ENCODE measurements around the gene TMCC3. TPM values are rescaled to one million over a fixed set of nuclear protein-coding genes. Genes with fewer than 3 reads are reported as not detected.
A peak's percentile ranks its signal among the peaks of the same experiment; 100 is the strongest.

TMCC3 gene
- total and polyA plus RNA-seq, 3 experiments from 2014 or later, result 0.18 to 0.41 (median 0.18) TPM

DNA sequence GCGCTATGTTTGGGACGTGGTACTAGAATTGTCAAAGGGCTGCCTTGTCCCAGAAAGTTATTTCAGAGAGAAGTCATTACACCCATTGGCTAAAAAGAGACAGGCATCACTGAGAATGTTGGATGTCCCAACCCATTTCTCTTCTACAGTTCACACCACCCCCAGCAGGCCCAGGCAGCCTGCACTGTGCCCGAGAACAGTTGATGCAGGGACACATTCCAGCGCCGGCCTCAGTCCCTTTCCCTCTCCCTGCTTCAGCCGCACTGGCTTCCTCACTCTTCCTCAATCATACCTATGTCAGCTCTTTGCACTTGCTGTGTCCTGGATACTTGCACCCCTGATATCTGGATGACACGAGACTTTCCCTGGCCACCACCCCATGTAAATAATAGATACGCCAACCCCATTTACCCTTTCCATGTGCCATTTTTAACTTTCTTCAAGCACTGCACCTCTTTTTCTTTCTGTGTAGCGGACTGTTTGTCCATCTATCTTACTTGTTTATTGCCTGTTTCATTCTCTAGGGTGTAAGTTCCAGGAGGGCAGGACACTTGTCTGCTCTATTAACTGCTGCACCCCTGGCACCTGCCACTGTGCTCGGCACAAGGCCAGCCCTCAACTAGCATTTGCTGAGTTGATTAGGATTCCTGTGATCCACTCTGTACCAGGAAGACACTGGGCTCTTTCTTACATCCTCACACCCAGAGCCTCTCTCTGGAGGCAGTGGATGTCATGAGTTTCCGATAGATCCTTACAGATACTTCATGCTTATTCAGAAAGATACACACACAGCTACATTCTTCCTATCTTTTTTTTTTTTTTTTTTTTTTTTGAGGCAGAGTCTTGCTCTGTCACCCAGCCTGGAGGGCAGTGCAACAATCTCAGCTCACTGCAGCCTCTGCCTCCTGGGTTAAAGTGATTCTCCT lies 114.1 kb downstream of the TMCC3 start:
- no peak overlapping the region for H3K4me3 Mint-ChIP-seq
- H3K27ac Mint-ChIP-seq, result no peak overlapping the region
- H3K27me3 Mint-ChIP-seq, result peaks cover 3 to 9% of the 10 kb centered on the region in 2 donors
- Histone ChIP-seq H3K27me3 (ENCODE audit: insufficient read depth, low read length, poor library complexity, severe bottlenecking) (no peaks in the 10 kb centered on the region), H3K4me3 (ENCODE audit: low read length) (no peak overlapping the region), H3K9me3 (ENCODE audit: low read length) (no peaks in the 10 kb centered on the region), H3K27ac (ENCODE audit: low read depth, low read length) (no peak overlapping the region), H3K36me3 (ENCODE audit: insufficient read depth, low read length) (no peaks in the 10 kb centered on the region), H3K4me1 (ENCODE audit: insufficient read depth, low read length) (no peaks in the 10 kb centered on the region)
- H3K9me3 Mint-ChIP-seq, result no peaks in the 10 kb centered on the region
- no peaks in the 10 kb centered on the region for H3K36me3 Mint-ChIP-seq
- ChIA-PET CTCF (no interaction called here), POLR2A (no interaction called here)
- H3K4me1 Mint-ChIP-seq, result peaks cover 0 to 5% (median 0%) of the 10 kb centered on the region in 3 donors
- DNase-seq, result no peak

DNA sequence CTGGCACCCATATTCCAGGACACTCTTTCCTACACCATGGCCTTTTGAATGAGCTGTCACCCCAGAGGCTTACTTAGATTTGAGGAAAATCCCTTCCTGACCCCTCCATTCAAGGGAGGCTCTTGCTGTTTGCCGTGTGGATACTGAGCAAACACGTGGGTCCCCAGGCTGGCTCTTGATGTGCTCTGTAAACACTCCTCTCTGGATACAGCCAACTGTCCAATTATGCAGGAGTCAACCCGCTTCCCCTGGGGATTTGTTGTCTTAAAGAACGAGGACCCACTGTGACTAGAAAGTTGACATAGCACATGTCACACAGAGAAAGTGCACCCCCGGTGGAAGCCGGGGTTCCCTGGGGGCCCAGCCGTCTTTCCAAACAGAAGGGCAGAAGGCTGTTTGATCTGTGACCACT lies 114.8 kb downstream of the TMCC3 start:
- H3K9me3 Mint-ChIP-seq, result no peaks in the 10 kb centered on the region
- H3K27ac Mint-ChIP-seq, result no peak overlapping the region
- POLR2A ChIA-PET, result no interaction called here
- Histone ChIP-seq H3K9me3 (ENCODE audit: low read length) (no peaks in the 10 kb centered on the region), H3K36me3 (ENCODE audit: insufficient read depth, low read length) (no peaks in the 10 kb centered on the region), H3K4me3 (ENCODE audit: low read length) (no peak overlapping the region), H3K27me3 (ENCODE audit: insufficient read depth, low read length, poor library complexity, severe bottlenecking) (no peaks in the 10 kb centered on the region), H3K4me1 (ENCODE audit: insufficient read depth, low read length) (no peaks in the 10 kb centered on the region), H3K27ac (ENCODE audit: low read depth, low read length) (no peak overlapping the region)
- CTCF ChIA-PET, result interaction anchor here (1.3 to 1.5 kb wide), 2 partner anchors 401 to 433 kb away, joined by 3 to 6 read pairs; no protein-coding TSS in a partner anchor
- no peak overlapping the region for H3K4me3 Mint-ChIP-seq
- peaks cover 3 to 9% of the 10 kb centered on the region in 2 donors for H3K27me3 Mint-ChIP-seq
- H3K4me1 Mint-ChIP-seq, result peaks cover 0 to 5% (median 0%) of the 10 kb centered on the region in 3 donors
- H3K36me3 Mint-ChIP-seq, result no peaks in the 10 kb centered on the region
- no peak for DNase-seq

DNA sequence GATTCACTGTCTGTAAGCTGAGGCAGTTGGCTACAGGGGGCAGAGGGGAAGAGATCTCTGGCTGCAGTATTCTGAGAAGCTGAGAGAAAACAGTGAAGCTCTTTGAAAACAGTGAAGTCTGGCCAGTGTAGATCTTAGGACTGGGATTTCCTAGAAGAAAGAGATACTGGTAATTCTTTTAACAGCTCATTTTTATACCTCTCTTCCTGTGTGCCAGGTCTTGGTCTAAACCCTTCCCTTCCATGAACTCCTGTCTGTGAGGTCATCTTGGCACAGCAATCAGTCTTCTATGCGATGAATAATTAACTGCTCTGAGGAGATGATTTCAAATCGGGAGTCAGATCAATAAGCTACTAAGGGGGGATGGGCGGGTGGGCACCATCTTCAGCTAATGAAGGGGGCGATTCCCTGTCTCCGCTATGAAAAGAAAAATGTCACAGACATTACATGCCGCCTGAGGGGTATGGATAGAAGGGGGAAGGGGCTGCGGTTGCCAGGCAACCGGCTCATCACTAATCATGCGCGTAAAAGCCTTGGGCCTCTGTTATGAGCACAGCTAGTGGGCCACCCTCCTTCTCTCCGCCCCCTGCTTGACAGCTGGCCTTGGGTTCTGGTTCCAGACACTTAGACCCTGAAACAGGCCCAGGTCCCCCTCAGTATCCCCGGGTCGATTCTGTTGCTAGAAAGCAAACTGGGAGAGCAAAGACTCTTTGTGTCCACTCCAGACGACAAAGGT lies 115.4 kb downstream of the TMCC3 start:
- Histone ChIP-seq H3K4me1 (ENCODE audit: insufficient read depth, low read length) (no peaks in the 10 kb centered on the region), H3K27me3 (ENCODE audit: insufficient read depth, low read length, poor library complexity, severe bottlenecking) (no peaks in the 10 kb centered on the region), H3K9me3 (ENCODE audit: low read length) (no peaks in the 10 kb centered on the region), H3K27ac (ENCODE audit: low read depth, low read length) (no peak overlapping the region), H3K36me3 (ENCODE audit: insufficient read depth, low read length) (no peaks in the 10 kb centered on the region), H3K4me3 (ENCODE audit: low read length) (no peak overlapping the region)
- ChIA-PET CTCF (interaction anchor here (1.3 to 1.5 kb wide), 2 partner anchors 400 to 432 kb away, joined by 3 to 6 read pairs; no protein-coding TSS in a partner anchor), POLR2A (no interaction called here)
- H3K4me3 Mint-ChIP-seq, result no peak overlapping the region
- no peak for DNase-seq
- no peaks in the 10 kb centered on the region for H3K9me3 Mint-ChIP-seq
- peaks cover 0 to 5% (median 0%) of the 10 kb centered on the region in 3 donors for H3K4me1 Mint-ChIP-seq
- no peak overlapping the region for H3K27ac Mint-ChIP-seq
- H3K36me3 Mint-ChIP-seq, result no peaks in the 10 kb centered on the region
- H3K27me3 Mint-ChIP-seq, result peaks cover 3 to 13% of the 10 kb centered on the region in 2 donors

DNA sequence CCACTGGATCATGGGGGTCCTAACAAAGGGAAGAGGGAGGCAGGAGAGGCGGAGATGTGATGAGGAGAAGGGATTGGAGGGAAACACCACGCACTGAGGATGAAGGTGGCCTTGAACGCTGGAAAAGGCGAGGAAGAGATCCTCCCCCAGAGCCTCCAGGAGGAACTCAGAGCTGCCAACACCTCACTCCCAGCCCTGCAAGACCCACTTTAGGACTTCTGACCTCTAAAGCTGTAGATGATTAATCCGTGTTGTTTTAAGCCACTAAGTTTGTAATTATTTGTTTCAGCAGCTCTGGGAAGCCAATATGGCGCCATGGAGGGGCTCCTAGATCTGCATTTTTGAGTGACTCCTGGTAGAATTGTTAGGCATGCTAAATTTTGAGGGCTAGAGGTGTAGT lies 116.1 kb downstream of the TMCC3 start:
- H3K36me3 Mint-ChIP-seq, result no peaks in the 10 kb centered on the region
- POLR2A ChIA-PET, result no interaction called here
- H3K4me1 Mint-ChIP-seq, result peaks cover 0 to 5% (median 0%) of the 10 kb centered on the region in 3 donors
- Histone ChIP-seq H3K9me3 (ENCODE audit: low read length) (no peaks in the 10 kb centered on the region), H3K4me1 (ENCODE audit: insufficient read depth, low read length) (no peaks in the 10 kb centered on the region), H3K36me3 (ENCODE audit: insufficient read depth, low read length) (no peaks in the 10 kb centered on the region), H3K4me3 (ENCODE audit: low read length) (no peak overlapping the region), H3K27me3 (ENCODE audit: insufficient read depth, low read length, poor library complexity, severe bottlenecking) (no peaks in the 10 kb centered on the region), H3K27ac (ENCODE audit: low read depth, low read length) (no peak overlapping the region)
- no peak overlapping the region for H3K27ac Mint-ChIP-seq
- H3K9me3 Mint-ChIP-seq, result no peaks in the 10 kb centered on the region
- CTCF ChIA-PET, result interaction anchor here (1.0 to 1.5 kb wide), 3 partner anchors 397 to 432 kb away, joined by 3 to 6 read pairs (median 3); no protein-coding TSS in a partner anchor
- H3K27me3 Mint-ChIP-seq, result peaks cover 4 to 17% of the 10 kb centered on the region in 2 donors
- no peak overlapping the region for H3K4me3 Mint-ChIP-seq
- no peak for DNase-seq

DNA sequence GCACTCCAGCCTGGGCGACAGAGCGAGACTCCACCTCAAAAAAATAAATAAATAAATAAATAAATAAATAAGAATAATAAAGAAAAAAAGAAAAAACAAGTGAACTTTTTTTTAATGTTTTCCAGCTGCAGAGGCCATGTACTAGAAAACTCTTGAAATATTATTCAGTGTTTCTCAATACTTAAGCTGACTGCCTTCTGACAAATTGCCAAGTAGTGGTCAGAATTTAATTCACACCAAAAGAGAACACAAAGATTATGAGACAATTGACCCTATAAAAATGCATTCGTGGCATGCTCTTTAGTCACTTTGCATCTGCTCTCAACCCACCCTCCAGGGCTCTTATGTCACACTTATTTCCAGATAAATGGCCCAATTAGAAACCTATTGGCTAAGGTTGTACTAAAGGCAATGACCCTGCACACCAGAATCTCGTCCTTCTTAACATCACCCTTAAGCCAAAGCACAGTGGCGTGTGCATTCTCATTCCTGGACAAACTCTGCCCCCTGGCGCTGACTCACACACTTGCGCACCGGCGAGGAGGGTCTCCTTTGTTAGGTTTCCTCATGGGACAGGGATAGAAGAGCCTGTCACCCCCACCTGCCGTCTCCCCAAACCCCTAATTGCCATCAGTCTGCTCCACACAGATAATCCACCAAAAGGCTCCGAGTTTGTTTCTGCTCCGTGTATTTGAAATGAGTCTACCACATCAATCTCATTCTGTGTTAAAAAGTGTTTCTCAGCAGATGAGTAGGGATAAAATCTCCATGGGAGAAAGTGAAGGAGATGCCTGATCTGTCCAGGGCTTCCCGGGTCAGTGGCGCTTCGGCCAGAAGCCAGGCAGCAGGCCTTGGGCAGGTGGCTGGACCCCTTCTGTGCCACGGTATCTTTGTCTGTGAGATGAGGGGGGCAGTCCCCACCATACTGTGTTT lies 117.6 kb downstream of the TMCC3 start:
- Mint-ChIP-seq H3K27me3 (peaks cover 4 to 27% of the 10 kb centered on the region in 2 donors), H3K36me3 (no peaks in the 10 kb centered on the region), H3K4me1 (peaks cover 0 to 5% (median 0%) of the 10 kb centered on the region in 3 donors), H3K27ac (peak overlapping the region in 2 of 8 donors; percentile 1 to 54), H3K9me3 (no peaks in the 10 kb centered on the region), H3K4me3 (no peak overlapping the region)
- ChIA-PET POLR2A (no interaction called here), CTCF (interaction anchor here (0.8 to 1.0 kb wide), 4 partner anchors 9 to 396 kb away, joined by 3 read pairs; no protein-coding TSS in a partner anchor)
- Histone ChIP-seq H3K9me3 (ENCODE audit: low read length) (no peaks in the 10 kb centered on the region), H3K36me3 (ENCODE audit: insufficient read depth, low read length) (no peaks in the 10 kb centered on the region), H3K4me3 (ENCODE audit: low read length) (no peak overlapping the region), H3K27me3 (ENCODE audit: insufficient read depth, low read length, poor library complexity, severe bottlenecking) (no peaks in the 10 kb centered on the region), H3K4me1 (ENCODE audit: insufficient read depth, low read length) (no peaks in the 10 kb centered on the region), H3K27ac (ENCODE audit: low read depth, low read length) (no peak overlapping the region)
- DNase-seq, result peak; percentile 44 to 75 (median 53)

DNA sequence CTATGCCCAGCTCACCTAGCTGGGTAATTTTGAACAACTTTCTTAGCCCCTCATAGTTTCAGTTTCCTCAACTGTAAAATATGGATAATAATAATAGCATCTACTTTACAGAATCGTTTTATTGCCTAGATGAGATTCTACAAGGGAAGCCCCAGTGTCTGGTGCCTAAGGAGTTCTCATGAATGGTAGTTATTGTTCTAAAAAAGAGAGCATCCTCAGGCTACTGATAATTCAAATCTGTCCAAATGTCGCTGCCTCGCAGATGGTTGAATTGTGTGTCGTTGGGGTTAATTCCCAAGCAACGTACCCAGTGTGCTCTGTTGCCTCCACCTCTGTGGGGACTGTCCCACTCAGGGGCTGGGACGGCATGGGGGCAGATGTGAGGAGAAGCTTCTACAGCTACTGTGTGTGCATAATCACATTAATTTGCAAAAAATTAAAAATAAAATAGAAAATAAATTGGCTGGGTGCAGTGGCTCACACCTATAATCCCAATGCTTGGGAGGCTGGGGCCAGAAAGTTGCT lies 119.1 kb downstream of the TMCC3 start:
- Mint-ChIP-seq H3K9me3 (no peaks in the 10 kb centered on the region), H3K36me3 (no peaks in the 10 kb centered on the region), H3K27me3 (peaks cover 4 to 27% of the 10 kb centered on the region in 2 donors), H3K27ac (no peak overlapping the region), H3K4me1 (peaks cover 0 to 5% (median 0%) of the 10 kb centered on the region in 3 donors), H3K4me3 (no peak overlapping the region)
- H3K36me3 ChIP-seq (ENCODE audit: insufficient read depth, low read length), result no peaks in the 10 kb centered on the region
- no peak overlapping the region for H3K27ac ChIP-seq (ENCODE audit: low read depth, low read length)
- DNase-seq, result no peak
- ChIA-PET CTCF (interaction anchor here (0.5 to 1.6 kb wide), 3 partner anchors 27 to 397 kb away, joined by 3 to 9 read pairs (median 7); no protein-coding TSS in a partner anchor), POLR2A (no interaction called here)
- H3K9me3 ChIP-seq (ENCODE audit: low read length), result no peaks in the 10 kb centered on the region
- H3K27me3 ChIP-seq (ENCODE audit: insufficient read depth, low read length, poor library complexity, severe bottlenecking), result no peaks in the 10 kb centered on the region
- no peaks in the 10 kb centered on the region for H3K4me1 ChIP-seq (ENCODE audit: insufficient read depth, low read length)
- H3K4me3 ChIP-seq (ENCODE audit: low read length), result no peak overlapping the region

DNA sequence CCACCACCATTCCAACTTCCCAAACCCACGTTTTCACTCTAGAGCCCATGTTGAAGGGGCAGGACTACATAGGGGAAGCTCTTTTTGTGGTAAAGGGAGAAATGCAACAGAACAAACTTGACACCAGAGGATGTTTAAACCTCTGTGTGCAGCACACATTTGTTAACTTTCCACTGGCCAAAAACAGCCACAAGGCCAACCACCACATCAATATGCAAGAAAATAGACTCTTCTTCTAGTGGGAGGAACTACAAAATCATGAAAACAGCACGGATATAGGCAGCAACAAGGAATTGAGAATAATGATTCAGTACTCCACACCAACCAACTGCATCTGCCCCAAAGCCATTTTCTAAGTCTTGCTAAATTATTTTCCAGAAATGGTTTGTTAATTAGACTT lies 124.4 kb downstream of the TMCC3 start:
- H3K4me1 Mint-ChIP-seq, result no peaks in the 10 kb centered on the region
- Histone ChIP-seq H3K27me3 (ENCODE audit: insufficient read depth, low read length, poor library complexity, severe bottlenecking) (no peaks in the 10 kb centered on the region), H3K4me3 (ENCODE audit: low read length) (no peak overlapping the region), H3K27ac (ENCODE audit: low read depth, low read length) (no peak overlapping the region), H3K9me3 (ENCODE audit: low read length) (no peaks in the 10 kb centered on the region), H3K36me3 (ENCODE audit: insufficient read depth, low read length) (no peaks in the 10 kb centered on the region), H3K4me1 (ENCODE audit: insufficient read depth, low read length) (no peaks in the 10 kb centered on the region)
- no peaks in the 10 kb centered on the region for H3K36me3 Mint-ChIP-seq
- no peak for DNase-seq
- no peak overlapping the region for H3K4me3 Mint-ChIP-seq
- peaks cover 3 to 20% of the 10 kb centered on the region in 2 donors for H3K27me3 Mint-ChIP-seq
- no peaks in the 10 kb centered on the region for H3K9me3 Mint-ChIP-seq
- peak overlapping the region in 2 of 8 donors; percentile 22 to 83 for H3K27ac Mint-ChIP-seq
- ChIA-PET POLR2A (no interaction called here), CTCF (no interaction called here)

All from CD8-positive, alpha-beta memory T cell (primary cell).